Panc1 (cell line): ENCODE data around the gene BST2. TPM values are rescaled to one million over a fixed set of nuclear protein-coding genes. Genes with fewer than 3 reads are reported as not detected.

Source experiments
- ATAC-seq: fragments of 200-7000 bp; cut with Tn5 transposase; 2 replicates; pipeline ENCODE4 v1.9.1; 2020; ENCODE audit warnings: mild to moderate bottlenecking, moderate library complexity
- BruUV-seq: library from RNA; stranded (reverse); fragments of 400-500 nt; replicated peaks from 2 replicates; lab custom pipeline; 2021; lab: Mats Ljungman, UMichigan
- CTCF ChIA-PET: fragments of 300-600 bp; sonication (Branson Sonifier 250); formaldehyde crosslinking; loops from one replicate; lab custom pipeline; 2022; ENCODE audit warnings: antibody characterized with exemption; lab: Charles Lee
- POLR2A ChIA-PET: fragments of 300-600 bp; sonication (Branson Sonifier 250); formaldehyde crosslinking; loops from one replicate; lab custom pipeline; 2022; ENCODE audit warnings: antibody characterized with exemption; lab: Charles Lee
- DNase-seq: peaks from one replicate; pipeline ENCODE4 v3.0.0-alpha.2; 2010; ENCODE audit warnings: low read depth, low spot score
- H3K27ac ChIP-seq: 2 replicates; pipeline ENCODE4 v1.5.1; 2011; ENCODE audit warnings: mild to moderate bottlenecking, low read length, inconsistent platforms
- H3K27me3 ChIP-seq: fragments of 200-500 bp; sonication (Bioruptor generic); 2 replicates; pipeline ENCODE4 v1.6.0; 2014; ENCODE audit warnings: low read length, inconsistent platforms; ENCODE audit not compliant: control insufficient read depth, insufficient read depth
- H3K36me3 ChIP-seq: fragments of 200-500 bp; sonication (Bioruptor generic); 2 replicates; pipeline ENCODE4 v1.5.1; 2014; ENCODE audit warnings: inconsistent platforms, mild to moderate bottlenecking, low read length, moderate library complexity; ENCODE audit not compliant: control insufficient read depth, insufficient read depth
- H3K4me1 ChIP-seq: 2 replicates; pipeline ENCODE4 v1.5.1; 2011; ENCODE audit warnings: inconsistent platforms, mild to moderate bottlenecking, low read length, moderate library complexity; ENCODE audit not compliant: control insufficient read depth, insufficient read depth
- H3K4me3 ChIP-seq, 2 experiments: 2 replicates each; pipeline ENCODE4 v1.5.1; 2011 to 2012; ENCODE audit warnings: low read depth in 2 of 2, low read length in 2 of 2, mild to moderate bottlenecking in 2 of 2, inconsistent platforms in 1 of 2, moderate library complexity in 1 of 2
- H3K9me3 ChIP-seq: fragments of 200-500 bp; sonication (Bioruptor generic); 2 replicates; pipeline ENCODE4 v1.5.1; 2014; ENCODE audit warnings: low read depth, mild to moderate bottlenecking, inconsistent platforms, low read length, moderate library complexity; ENCODE audit not compliant: control insufficient read depth, insufficient read depth
- POLR2AphosphoS5 ChIP-seq: IDR thresholded peaks from 2 replicates; pipeline ENCODE4 v1.6.1; 2012; ENCODE audit warnings: mild to moderate bottlenecking, low read depth, low read length, moderate library complexity
- REST ChIP-seq, 2 experiments: IDR thresholded peaks; 2 replicates each; pipeline ENCODE4 v1.6.1; 2011 to 2012; ENCODE audit warnings: low read depth in 2 of 2, control low read depth in 1 of 2, low read length in 1 of 2, mild to moderate bottlenecking in 1 of 2, moderate library complexity in 1 of 2; ENCODE audit not compliant: insufficient read depth in 1 of 2
- SIN3A ChIP-seq: IDR thresholded peaks from 2 replicates; pipeline ENCODE4 v1.6.1; 2012; ENCODE audit warnings: low read depth, mild to moderate bottlenecking, low read length, moderate library complexity, borderline replicate concordance; ENCODE audit not compliant: insufficient read depth
- TCF7L2 ChIP-seq: IDR thresholded peaks from 2 replicates; pipeline ENCODE4 v1.6.1; 2011; ENCODE audit warnings: mild to moderate bottlenecking, low read depth, low read length, inconsistent platforms
- in situ Hi-C: cut with HindIII; loops from 2 replicates; pipeline ENCODE4 v1.10.0; 2016; ENCODE audit warnings: low sequenced_read_pairs, low pct_unique_long_range_greater_than_20kb
- intact Hi-C: fragments of 100-400 bp; cut with micrococcal nuclease; formaldehyde crosslinking; loops from one replicate; pipeline ENCODE4 v1.10.0; 2022; ENCODE audit not compliant: unreplicated experiment
- total RNA-seq: library from RNA; stranded (reverse); gene quantifications from one replicate; pipeline ENCODE4 v1.2.1, GENCODE V29; 2021; ENCODE audit not compliant: unreplicated experiment
- TF ChIP-seq, protein P1 (sequence below): fragments of 450-650 bp; IDR thresholded peaks from 2 replicates; pipeline ENCODE4 v1.5.1; 2017; ENCODE audit warnings: mild to moderate bottlenecking

BST2 gene
- total RNA-seq, 1 experiment from 2014 or later, result 11.8 TPM

DNA sequence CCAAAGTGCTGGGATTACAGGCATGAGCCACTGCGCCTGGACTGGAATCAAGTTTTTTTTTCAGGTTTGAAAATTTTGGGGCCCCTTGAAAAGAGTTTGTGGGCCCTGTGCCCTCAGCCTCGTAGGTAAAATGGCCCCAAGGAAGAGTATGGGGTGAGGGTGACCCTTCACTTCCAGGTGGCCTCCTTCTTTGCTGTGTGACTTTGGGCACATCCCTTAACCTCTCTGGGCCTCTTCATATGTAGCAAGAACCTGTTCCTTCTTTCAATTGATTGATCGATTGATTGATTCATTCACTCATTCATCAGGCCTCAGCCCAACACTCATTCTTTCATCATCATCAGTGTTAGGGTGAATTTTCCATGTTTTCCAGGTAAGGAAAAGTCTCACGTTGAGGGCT is 46.4 kb upstream of the BST2 start:
- no peaks in the 10 kb centered on the region for H3K36me3 ChIP-seq
- no peak overlapping the region for H3K27ac ChIP-seq
- DNase-seq (no peak), ATAC-seq (no peak)
- H3K9me3 ChIP-seq, result no peaks in the 10 kb centered on the region
- POLR2A ChIA-PET, result no interaction called here
- BruUV-seq, result no TSS peak
- CTCF ChIA-PET, result interaction anchor here (0.7 kb wide), 2 partner anchors 77 to 128 kb away, joined by 3 read pairs; no protein-coding TSS in a partner anchor
- no peaks in the 10 kb centered on the region for H3K4me1 ChIP-seq
- in situ Hi-C loops, result no loop called here
- no peak overlapping the region for H3K4me3 ChIP-seq
- TF ChIP-seq POLR2AphosphoS5 (no peak), REST (IDR thresholded peaks at IDR 0.05; ENCODE audit: insufficient read depth in 1 of 2, low read depth in 2 of 2, low read length in 1 of 2) (no peak), TCF7L2 (no peak)
- TF ChIP-seq, protein P1, sequence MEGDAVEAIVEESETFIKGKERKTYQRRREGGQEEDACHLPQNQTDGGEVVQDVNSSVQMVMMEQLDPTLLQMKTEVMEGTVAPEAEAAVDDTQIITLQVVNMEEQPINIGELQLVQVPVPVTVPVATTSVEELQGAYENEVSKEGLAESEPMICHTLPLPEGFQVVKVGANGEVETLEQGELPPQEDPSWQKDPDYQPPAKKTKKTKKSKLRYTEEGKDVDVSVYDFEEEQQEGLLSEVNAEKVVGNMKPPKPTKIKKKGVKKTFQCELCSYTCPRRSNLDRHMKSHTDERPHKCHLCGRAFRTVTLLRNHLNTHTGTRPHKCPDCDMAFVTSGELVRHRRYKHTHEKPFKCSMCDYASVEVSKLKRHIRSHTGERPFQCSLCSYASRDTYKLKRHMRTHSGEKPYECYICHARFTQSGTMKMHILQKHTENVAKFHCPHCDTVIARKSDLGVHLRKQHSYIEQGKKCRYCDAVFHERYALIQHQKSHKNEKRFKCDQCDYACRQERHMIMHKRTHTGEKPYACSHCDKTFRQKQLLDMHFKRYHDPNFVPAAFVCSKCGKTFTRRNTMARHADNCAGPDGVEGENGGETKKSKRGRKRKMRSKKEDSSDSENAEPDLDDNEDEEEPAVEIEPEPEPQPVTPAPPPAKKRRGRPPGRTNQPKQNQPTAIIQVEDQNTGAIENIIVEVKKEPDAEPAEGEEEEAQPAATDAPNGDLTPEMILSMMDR, result no peak
- H3K27me3 ChIP-seq, result no peaks in the 10 kb centered on the region
- intact Hi-C loops, result no loop called here

- BruUV-seq, result no TSS peak
- ChIA-PET CTCF (interaction anchor here (0.6 to 0.7 kb wide), 2 partner anchors 14 to 171 kb away, joined by 4 to 9 read pairs; no protein-coding TSS in a partner anchor), POLR2A (interaction anchor here (0.6 kb wide), 1 partner anchor 155 kb away, joined by 6 read pairs; no protein-coding TSS in a partner anchor)
- Histone ChIP-seq H3K4me3 (no peak overlapping the region), H3K4me1 (no peaks in the 10 kb centered on the region), H3K27ac (no peak overlapping the region), H3K27me3 (no peaks in the 10 kb centered on the region), H3K9me3 (no peaks in the 10 kb centered on the region), H3K36me3 (no peaks in the 10 kb centered on the region)
- TF ChIP-seq REST (IDR thresholded peaks at IDR 0.05; ENCODE audit: insufficient read depth in 1 of 2, low read depth in 2 of 2, low read length in 1 of 2), result no peak
- TF ChIP-seq, protein P1, result no peak
- no peak for TF ChIP-seq SIN3A
- TF ChIP-seq TCF7L2, result no peak
- TF ChIP-seq POLR2AphosphoS5, result no peak
- intact Hi-C loops, result no loop called here
- in situ Hi-C loops, result no loop called here
- DNase-seq, result no peak
- ATAC-seq, result no peak
These were observed 45.0 kb upstream of the BST2 start for GRCh38 chr19:17450264-17451075.
